AG09309 (cell line): ENCODE results near the gene NDC1.

Experiments
- DNase-seq: peaks from one replicate; pipeline ENCODE4 v3.0.0-alpha.2; 2010; ENCODE audit warnings: low read depth
- H3K4me3 ChIP-seq: 2 replicates; pipeline ENCODE4 v1.5.1; 2011; ENCODE audit warnings: mild to moderate bottlenecking, low read depth, low read length, moderate library complexity; ENCODE audit not compliant: control insufficient read depth
- TF ChIP-seq, protein P1 (sequence below): IDR thresholded peaks from 2 replicates; pipeline ENCODE4 v1.5.1; 2011; ENCODE audit warnings: mild to moderate bottlenecking, low read depth, low read length, inconsistent platforms; ENCODE audit not compliant: insufficient read depth, control insufficient read depth; ENCODE audit errors: missing control alignments

Gene NDC1

DNA sequence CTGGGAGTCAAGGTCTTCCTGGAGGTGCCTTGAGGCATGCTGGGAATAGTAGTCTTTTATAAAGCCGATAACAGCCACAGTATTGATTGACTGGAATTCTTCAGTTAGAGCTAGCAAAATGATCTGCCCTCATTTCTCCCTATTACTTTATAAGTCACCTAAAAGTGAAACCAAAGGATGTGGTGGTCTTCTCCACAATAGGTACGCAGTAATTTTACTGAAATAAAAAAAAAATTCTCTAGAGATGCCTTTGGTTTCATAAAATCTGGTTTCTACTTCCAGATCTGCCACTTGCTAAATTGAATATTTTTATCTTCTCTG is 518 bp upstream of the NDC1 start:
- TF ChIP-seq, protein P1, sequence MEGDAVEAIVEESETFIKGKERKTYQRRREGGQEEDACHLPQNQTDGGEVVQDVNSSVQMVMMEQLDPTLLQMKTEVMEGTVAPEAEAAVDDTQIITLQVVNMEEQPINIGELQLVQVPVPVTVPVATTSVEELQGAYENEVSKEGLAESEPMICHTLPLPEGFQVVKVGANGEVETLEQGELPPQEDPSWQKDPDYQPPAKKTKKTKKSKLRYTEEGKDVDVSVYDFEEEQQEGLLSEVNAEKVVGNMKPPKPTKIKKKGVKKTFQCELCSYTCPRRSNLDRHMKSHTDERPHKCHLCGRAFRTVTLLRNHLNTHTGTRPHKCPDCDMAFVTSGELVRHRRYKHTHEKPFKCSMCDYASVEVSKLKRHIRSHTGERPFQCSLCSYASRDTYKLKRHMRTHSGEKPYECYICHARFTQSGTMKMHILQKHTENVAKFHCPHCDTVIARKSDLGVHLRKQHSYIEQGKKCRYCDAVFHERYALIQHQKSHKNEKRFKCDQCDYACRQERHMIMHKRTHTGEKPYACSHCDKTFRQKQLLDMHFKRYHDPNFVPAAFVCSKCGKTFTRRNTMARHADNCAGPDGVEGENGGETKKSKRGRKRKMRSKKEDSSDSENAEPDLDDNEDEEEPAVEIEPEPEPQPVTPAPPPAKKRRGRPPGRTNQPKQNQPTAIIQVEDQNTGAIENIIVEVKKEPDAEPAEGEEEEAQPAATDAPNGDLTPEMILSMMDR, result no peak
- no peak for DNase-seq
- peak overlapping the region; percentile 57 for H3K4me3 ChIP-seq

DNA sequence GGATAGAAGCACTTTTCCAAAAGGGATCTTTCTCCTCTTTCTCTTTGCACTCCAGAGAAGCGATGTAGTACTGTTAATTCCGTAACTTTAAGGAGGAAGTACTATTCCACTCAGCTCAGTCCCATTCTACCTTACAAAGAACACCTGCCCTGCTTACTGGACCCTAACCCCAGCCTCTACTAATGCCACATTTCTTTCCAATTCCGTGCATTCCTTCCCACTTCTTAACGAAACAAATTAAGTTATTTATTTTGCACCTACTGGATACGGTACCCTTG is 511 bp downstream of the NDC1 start:
- no peak for DNase-seq
- TF ChIP-seq, protein P1, result no peak

DNA sequence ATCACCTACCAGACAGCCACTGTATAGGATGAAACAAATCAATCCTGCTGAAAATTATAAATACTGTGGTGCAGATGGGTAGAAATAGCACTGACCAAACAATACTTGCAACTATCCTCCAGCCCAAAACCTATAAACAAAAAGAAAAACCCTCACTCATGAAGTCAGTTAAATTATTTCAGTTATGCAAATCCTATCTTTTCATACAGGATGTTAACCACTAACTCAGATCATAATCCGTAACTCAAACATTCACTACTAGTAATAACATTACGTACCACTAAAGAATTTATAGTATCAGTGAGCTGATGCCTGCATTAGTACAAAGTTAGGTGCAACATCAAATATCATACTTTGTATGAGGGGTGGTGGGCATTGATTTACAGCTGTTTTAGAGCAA is 2.6 kb downstream of the NDC1 start:
- DNase-seq, result no peak
- TF ChIP-seq, protein P1, result no peak
- H3K4me3 ChIP-seq, result no peak overlapping the region

More for the DNA sequence above, 511 bp downstream of the NDC1 start:
- H3K4me3 ChIP-seq, result peak overlapping the region; percentile 57

DNA sequence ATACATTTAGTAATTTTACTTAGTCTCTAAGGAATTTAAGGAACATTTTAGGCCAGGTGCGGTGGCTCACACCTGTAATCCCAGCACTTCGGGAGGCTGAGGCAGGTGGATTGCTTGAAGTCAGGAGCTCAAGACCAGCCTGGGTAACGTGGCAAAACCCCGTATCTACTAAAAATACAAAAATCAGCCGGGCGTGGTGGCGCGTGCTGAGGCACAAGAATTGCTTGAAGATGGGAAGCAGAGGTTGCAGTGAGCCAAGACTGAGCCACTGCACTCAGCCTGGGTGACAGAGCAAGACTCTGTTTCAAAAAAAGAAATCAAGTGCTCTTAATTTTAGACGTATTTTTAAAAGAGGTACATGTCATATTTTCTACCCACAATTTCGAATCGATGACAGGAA is 3.3 kb downstream of the NDC1 start:
- H3K4me3 ChIP-seq, result no peak overlapping the region
- no peak for DNase-seq
- TF ChIP-seq, protein P1, result no peak

DNA sequence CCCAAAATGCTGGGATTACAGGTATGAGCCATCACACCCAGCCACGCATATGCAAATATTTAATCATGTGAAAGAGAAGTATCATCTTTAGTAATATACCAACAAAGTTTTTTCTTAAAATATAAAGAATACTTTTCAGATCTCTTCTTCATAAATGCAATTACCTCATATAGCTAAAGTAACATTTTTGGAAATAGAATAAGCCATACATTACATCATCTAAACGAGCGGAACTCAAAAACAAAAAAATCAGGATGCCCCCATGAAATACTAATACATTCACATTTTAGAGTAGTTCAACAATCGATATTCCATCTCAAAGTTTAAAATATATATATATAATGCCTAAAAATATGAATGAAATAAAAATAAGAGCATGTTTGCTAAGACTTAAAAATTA is 4.7 kb downstream of the NDC1 start:
- H3K4me3 ChIP-seq, result no peak overlapping the region
- no peak for DNase-seq
- TF ChIP-seq, protein P1, result no peak

DNA sequence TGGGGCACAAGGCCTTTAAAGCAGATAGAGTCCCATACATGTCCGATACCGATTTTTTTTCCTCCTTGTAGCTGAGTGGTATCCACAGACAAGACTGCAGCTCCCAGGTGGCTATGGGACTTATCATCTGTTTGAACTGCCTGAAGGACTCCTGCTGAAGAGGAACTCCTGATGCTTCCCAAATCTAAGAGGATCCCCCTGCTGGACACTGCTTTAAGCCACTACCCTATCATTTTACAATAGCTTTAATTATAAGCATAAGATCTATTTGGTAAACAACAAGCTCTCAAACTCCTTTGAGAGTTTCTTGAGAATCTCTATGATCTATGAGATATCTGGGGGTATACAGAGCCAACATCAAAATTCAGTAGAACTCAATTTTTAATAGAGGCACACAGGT is 11.7 kb downstream of the NDC1 start:
- H3K4me3 ChIP-seq, result no peak overlapping the region
- TF ChIP-seq, protein P1, result peak; percentile 50
- DNase-seq, result peak; percentile 16

DNA sequence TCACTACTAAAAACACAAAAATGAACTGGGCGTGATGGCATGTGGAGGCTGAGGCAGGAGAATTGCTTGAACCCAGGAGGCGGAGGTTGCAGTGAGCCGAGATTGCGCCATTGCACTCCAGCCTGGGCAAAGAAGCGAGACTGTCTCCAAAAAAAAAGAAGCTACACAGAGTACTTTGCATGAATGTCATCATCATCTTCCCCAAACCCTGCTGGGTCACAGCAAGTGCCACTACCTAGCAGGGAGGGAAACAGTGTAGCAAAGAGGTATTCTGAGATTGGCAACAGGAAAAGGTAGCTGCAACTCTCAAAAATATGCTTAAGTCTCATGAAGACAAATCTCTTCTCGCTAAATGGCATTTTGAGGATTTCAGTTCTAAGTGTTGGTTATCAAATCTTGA is 12.8 kb downstream of the NDC1 start:
- H3K4me3 ChIP-seq, result no peak overlapping the region
- DNase-seq, result no peak
- TF ChIP-seq, protein P1, result no peak
